Breast epithelium (tissue), 3 donors: Measurements from ENCODE around the gene MAGEB1.

Experiments used
- POLR2AphosphoS5 ChIP-seq, 3 donors: sonication (generic); formaldehyde crosslinking; IDR thresholded peaks; one replicate each; pipeline ENCODE4 v1.6.1; 2017; ENCODE audit warnings: antibody characterized with exemption in 3 of 3
- TF ChIP-seq, protein P1 (sequence below), 3 donors: fragments of 450-650 bp; IDR thresholded peaks; one replicate each; pipeline ENCODE4 v1.5.1; 2016 to 2017; ENCODE audit warnings: antibody characterized with exemption in 3 of 3, mild to moderate bottlenecking in 3 of 3, moderate library complexity in 3 of 3

DNA sequence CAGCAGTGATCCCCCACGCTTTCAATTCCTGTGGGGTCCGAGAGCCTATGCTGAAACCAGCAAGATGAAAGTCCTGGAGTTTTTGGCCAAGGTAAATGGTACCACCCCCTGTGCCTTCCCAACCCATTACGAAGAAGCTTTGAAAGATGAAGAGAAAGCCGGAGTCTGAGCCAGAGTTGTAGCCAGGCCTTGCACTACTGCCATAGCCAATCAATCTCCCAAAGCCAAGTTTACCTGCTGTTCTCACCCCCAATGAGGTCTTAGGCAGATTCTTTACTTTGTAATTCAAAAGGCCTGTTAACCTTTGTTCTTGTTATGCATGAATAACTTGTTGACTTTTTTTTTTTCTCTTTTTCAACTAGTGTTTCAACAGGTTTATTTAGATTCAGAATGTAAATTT lies 27.6 kb upstream of the MAGEB1 start:
- TF ChIP-seq, protein P1, sequence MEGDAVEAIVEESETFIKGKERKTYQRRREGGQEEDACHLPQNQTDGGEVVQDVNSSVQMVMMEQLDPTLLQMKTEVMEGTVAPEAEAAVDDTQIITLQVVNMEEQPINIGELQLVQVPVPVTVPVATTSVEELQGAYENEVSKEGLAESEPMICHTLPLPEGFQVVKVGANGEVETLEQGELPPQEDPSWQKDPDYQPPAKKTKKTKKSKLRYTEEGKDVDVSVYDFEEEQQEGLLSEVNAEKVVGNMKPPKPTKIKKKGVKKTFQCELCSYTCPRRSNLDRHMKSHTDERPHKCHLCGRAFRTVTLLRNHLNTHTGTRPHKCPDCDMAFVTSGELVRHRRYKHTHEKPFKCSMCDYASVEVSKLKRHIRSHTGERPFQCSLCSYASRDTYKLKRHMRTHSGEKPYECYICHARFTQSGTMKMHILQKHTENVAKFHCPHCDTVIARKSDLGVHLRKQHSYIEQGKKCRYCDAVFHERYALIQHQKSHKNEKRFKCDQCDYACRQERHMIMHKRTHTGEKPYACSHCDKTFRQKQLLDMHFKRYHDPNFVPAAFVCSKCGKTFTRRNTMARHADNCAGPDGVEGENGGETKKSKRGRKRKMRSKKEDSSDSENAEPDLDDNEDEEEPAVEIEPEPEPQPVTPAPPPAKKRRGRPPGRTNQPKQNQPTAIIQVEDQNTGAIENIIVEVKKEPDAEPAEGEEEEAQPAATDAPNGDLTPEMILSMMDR (IDR thresholded peaks at IDR 0.05), result no peak
- no peak for TF ChIP-seq POLR2AphosphoS5 (IDR thresholded peaks at IDR 0.05)
